HEK293 (cell line): Measurements from ENCODE around the gene GRK7.

Experiments
- CTCF ChIA-PET: fragments of 350-600 bp; formaldehyde crosslinking; extraction: SDS; loops from one replicate; lab custom pipeline; 2021; ENCODE audit warnings: antibody characterized with exemption; lab: Yijun Ruan, JAX
- POLR2A ChIA-PET: fragments of 300-600 bp; formaldehyde crosslinking; extraction: SDS; loops from one replicate; lab custom pipeline; 2020; ENCODE audit warnings: antibody characterized with exemption, inconsistent platforms; lab: Yijun Ruan, JAX
- H3K27ac ChIP-seq: fragments of 200-500 bp; sonication (Bioruptor generic); 2 replicates; pipeline ENCODE4 v1.5.1; 2014; ENCODE audit warnings: low read depth, low read length, control low read depth, inconsistent platforms; ENCODE audit errors: extremely low read depth
- H3K36me3 ChIP-seq, 2 experiments: fragments of 200-500 bp in 1 of 2; sonication (Bioruptor generic) in 1 of 2; 1 replicate in 1 of 2; 2 replicates in 1 of 2; pipeline ENCODE4 v1.5.1; 2014 to 2017; ENCODE audit warnings: inconsistent platforms in 2 of 2, low read length in 2 of 2; ENCODE audit not compliant: control insufficient read depth in 2 of 2, insufficient read depth in 1 of 2
- H3K4me1 ChIP-seq: fragments of 200-500 bp; sonication (Bioruptor generic); 2 replicates; pipeline ENCODE4 v1.5.1; 2014; ENCODE audit warnings: mild to moderate bottlenecking, low read length, inconsistent platforms; ENCODE audit not compliant: control insufficient read depth, insufficient read depth
- H3K4me3 ChIP-seq: 2 replicates; pipeline ENCODE4 v1.5.1; 2011; ENCODE audit warnings: low read depth, mild to moderate bottlenecking, control low read depth, low read length, moderate library complexity
- H3K9me3 ChIP-seq: fragments of 200-500 bp; sonication (Bioruptor generic); 2 replicates; pipeline ENCODE4 v1.5.1; 2014; ENCODE audit warnings: low read depth, low read length, inconsistent platforms; ENCODE audit not compliant: control insufficient read depth, insufficient read depth
- GLIS1 ChIP-seq: fragments of 450-650 bp; formaldehyde crosslinking; IDR thresholded peaks from 2 replicates; pipeline ENCODE4 v1.5.1; 2016; ENCODE audit warnings: missing biosample characterization, missing genetic modification characterization
- MEIS1 ChIP-seq: sonication (generic); formaldehyde crosslinking; IDR thresholded peaks from 2 replicates; pipeline ENCODE4 v1.8.1; 2022; ENCODE audit warnings: missing genetic modification reagents, mild to moderate bottlenecking, borderline replicate concordance
- MYNN ChIP-seq: fragments of 450-650 bp; formaldehyde crosslinking; IDR thresholded peaks from 2 replicates; pipeline ENCODE4 v1.5.1; 2016; ENCODE audit warnings: missing biosample characterization, missing genetic modification characterization, borderline replicate concordance
- ZBTB11 ChIP-seq: fragments of 450-650 bp; formaldehyde crosslinking; conservative IDR thresholded peaks from 2 replicates; pipeline ENCODE4 v1.5.1; 2016; ENCODE audit warnings: low read depth, missing biosample characterization, missing genetic modification characterization
- ZBTB26 ChIP-seq: fragments of 450-650 bp; formaldehyde crosslinking; optimal IDR thresholded peaks from 2 replicates; pipeline ENCODE3; 2016; ENCODE audit warnings: missing biosample characterization, mild to moderate bottlenecking, missing genetic modification characterization
- ZBTB48 ChIP-seq: fragments of 450-650 bp; formaldehyde crosslinking; IDR thresholded peaks from 2 replicates; pipeline ENCODE4 v1.5.1; 2016; ENCODE audit warnings: missing biosample characterization, missing genetic modification characterization
- ZNF175 ChIP-seq: fragments of 450-650 bp; formaldehyde crosslinking; IDR thresholded peaks from 2 replicates; pipeline ENCODE4 v1.5.1; 2016; ENCODE audit warnings: missing biosample characterization, missing genetic modification characterization
- ZNF19 ChIP-seq: fragments of 450-650 bp; formaldehyde crosslinking; IDR thresholded peaks from 2 replicates; pipeline ENCODE4; 2016; ENCODE audit warnings: missing biosample characterization, missing genetic modification characterization, low read depth
- ZNF404 ChIP-seq: fragments of 450-650 bp; formaldehyde crosslinking; IDR thresholded peaks from 2 replicates; pipeline ENCODE4 v1.5.1; 2017; ENCODE audit warnings: missing biosample characterization, missing genetic modification characterization
- ZNF416 ChIP-seq: fragments of 450-650 bp; formaldehyde crosslinking; IDR thresholded peaks from 2 replicates; pipeline ENCODE4 v1.5.1; 2016; ENCODE audit warnings: missing biosample characterization, missing genetic modification characterization
- ZNF707 ChIP-seq: fragments of 450-650 bp; formaldehyde crosslinking; IDR thresholded peaks from 2 replicates; pipeline ENCODE4 v1.5.1; 2016; ENCODE audit warnings: missing biosample characterization, missing genetic modification characterization
- ZNF785 ChIP-seq: fragments of 450-650 bp; formaldehyde crosslinking; IDR thresholded peaks from 2 replicates; pipeline ENCODE4 v1.5.1; 2016; ENCODE audit warnings: missing biosample characterization, missing genetic modification characterization
- ZNF837 ChIP-seq: fragments of 450-650 bp; formaldehyde crosslinking; IDR thresholded peaks from 2 replicates; pipeline ENCODE4 v1.5.1; 2016; ENCODE audit warnings: missing biosample characterization, missing genetic modification characterization
- ZSCAN30 ChIP-seq: fragments of 450-650 bp; IDR thresholded peaks from 2 replicates; pipeline ENCODE4 v1.5.1; 2018; ENCODE audit warnings: missing biosample characterization, mild to moderate bottlenecking, missing genetic modification characterization, moderate library complexity
- TF ChIP-seq, protein P1 (sequence below): fragments of 450-650 bp; formaldehyde crosslinking; IDR thresholded peaks from 2 replicates; pipeline ENCODE4 v1.5.1; 2016; ENCODE audit warnings: missing biosample characterization, missing genetic modification characterization
- TF ChIP-seq, protein P2 (sequence below): fragments of 450-650 bp; formaldehyde crosslinking; IDR thresholded peaks from 2 replicates; pipeline ENCODE4 v1.5.1; 2016; ENCODE audit warnings: missing biosample characterization, missing genetic modification characterization
- TF ChIP-seq, protein P3 (sequence below): fragments of 450-650 bp; formaldehyde crosslinking; IDR thresholded peaks from 2 replicates; pipeline ENCODE4 v1.5.1; 2017; ENCODE audit warnings: missing biosample characterization, missing genetic modification characterization
- TF ChIP-seq, protein P4 (sequence below): fragments of 450-650 bp; formaldehyde crosslinking; IDR thresholded peaks from 2 replicates; pipeline ENCODE4 v1.5.1; 2016; ENCODE audit warnings: missing biosample characterization, missing genetic modification characterization

The GRK7 gene

DNA sequence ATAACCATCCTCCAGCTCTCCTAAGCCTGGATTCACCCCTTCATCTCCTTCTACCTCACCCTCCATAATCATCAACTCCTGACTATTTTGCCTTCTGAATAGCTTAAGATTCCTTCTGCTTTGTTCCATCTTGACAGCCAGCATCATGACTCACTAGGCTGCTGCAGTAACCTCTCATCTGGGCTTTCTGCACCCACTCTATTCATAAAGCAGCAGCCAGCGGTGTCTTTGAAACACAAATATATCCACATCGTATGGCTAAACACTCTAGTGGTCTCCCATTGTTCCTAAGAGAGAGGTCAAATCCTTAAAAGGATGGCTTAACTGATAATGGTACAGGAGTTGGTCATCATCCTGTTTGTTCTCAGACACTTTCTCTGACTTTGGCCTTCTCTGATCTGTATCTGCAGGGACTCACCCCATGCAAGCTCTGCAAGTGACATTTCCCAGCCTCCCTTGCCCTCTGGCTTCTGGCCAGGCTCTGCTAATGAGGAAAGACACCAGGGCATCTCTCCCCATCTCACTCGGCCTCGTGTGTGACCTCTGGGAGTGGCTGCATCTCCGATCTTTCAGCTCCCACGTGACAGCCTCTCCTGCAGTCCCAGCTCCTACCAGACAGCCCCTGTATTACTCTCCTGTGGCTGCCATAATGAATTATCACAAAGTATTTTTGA is 6.2 kb downstream of the GRK7 start (continued):
- TF ChIP-seq ZBTB11 (tag by site-specific recombination) (no peak), ZNF707 (tag by site-specific recombination) (no peak), MYNN (no peak), ZBTB26 (tag by site-specific recombination) (no peak), GLIS1 (tag by site-specific recombination) (no peak)

- Histone ChIP-seq H3K4me1 (no peaks in the 10 kb centered on the region), H3K4me3 (no peak overlapping the region), H3K9me3 (no peaks in the 10 kb centered on the region), H3K36me3 (no peaks in the 10 kb centered on the region), H3K27ac (no peak overlapping the region)
- POLR2A ChIA-PET: no interaction called here
- CTCF ChIA-PET: interaction anchor here (0.6 kb wide), 1 partner anchor 143 kb away, joined by 4 read pairs; no protein-coding TSS in a partner anchor
- TF ChIP-seq, protein P1, sequence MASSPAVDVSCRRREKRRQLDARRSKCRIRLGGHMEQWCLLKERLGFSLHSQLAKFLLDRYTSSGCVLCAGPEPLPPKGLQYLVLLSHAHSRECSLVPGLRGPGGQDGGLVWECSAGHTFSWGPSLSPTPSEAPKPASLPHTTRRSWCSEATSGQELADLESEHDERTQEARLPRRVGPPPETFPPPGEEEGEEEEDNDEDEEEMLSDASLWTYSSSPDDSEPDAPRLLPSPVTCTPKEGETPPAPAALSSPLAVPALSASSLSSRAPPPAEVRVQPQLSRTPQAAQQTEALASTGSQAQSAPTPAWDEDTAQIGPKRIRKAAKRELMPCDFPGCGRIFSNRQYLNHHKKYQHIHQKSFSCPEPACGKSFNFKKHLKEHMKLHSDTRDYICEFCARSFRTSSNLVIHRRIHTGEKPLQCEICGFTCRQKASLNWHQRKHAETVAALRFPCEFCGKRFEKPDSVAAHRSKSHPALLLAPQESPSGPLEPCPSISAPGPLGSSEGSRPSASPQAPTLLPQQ (tag by site-specific recombination): no peak
- TF ChIP-seq ZNF175 (tag by site-specific recombination): no peak
- TF ChIP-seq MEIS1 (CRISPR knock-in tag): no peak
- no peak for TF ChIP-seq ZNF785 (tag by site-specific recombination)
- no peak for TF ChIP-seq ZNF416 (tag by site-specific recombination)
- no peak for TF ChIP-seq ZNF19 (tag by site-specific recombination)
- TF ChIP-seq, protein P2, sequence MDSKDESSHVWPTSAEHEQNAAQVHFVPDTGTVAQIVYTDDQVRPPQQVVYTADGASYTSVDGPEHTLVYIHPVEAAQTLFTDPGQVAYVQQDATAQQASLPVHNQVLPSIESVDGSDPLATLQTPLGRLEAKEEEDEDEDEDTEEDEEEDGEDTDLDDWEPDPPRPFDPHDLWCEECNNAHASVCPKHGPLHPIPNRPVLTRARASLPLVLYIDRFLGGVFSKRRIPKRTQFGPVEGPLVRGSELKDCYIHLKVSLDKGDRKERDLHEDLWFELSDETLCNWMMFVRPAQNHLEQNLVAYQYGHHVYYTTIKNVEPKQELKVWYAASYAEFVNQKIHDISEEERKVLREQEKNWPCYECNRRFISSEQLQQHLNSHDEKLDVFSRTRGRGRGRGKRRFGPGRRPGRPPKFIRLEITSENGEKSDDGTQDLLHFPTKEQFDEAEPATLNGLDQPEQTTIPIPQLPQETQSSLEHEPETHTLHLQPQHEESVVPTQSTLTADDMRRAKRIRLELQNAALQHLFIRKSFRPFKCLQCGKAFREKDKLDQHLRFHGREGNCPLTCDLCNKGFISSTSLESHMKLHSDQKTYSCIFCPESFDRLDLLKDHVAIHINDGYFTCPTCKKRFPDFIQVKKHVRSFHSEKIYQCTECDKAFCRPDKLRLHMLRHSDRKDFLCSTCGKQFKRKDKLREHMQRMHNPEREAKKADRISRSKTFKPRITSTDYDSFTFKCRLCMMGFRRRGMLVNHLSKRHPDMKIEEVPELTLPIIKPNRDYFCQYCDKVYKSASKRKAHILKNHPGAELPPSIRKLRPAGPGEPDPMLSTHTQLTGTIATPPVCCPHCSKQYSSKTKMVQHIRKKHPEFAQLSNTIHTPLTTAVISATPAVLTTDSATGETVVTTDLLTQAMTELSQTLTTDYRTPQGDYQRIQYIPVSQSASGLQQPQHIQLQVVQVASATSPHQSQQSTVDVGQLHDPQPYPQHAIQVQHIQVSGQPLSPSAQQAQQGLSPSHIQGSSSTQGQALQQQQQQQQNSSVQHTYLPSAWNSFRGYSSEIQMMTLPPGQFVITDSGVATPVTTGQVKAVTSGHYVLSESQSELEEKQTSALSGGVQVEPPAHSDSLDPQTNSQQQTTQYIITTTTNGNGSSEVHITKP (tag by site-specific recombination): no peak
- TF ChIP-seq, protein P3, sequence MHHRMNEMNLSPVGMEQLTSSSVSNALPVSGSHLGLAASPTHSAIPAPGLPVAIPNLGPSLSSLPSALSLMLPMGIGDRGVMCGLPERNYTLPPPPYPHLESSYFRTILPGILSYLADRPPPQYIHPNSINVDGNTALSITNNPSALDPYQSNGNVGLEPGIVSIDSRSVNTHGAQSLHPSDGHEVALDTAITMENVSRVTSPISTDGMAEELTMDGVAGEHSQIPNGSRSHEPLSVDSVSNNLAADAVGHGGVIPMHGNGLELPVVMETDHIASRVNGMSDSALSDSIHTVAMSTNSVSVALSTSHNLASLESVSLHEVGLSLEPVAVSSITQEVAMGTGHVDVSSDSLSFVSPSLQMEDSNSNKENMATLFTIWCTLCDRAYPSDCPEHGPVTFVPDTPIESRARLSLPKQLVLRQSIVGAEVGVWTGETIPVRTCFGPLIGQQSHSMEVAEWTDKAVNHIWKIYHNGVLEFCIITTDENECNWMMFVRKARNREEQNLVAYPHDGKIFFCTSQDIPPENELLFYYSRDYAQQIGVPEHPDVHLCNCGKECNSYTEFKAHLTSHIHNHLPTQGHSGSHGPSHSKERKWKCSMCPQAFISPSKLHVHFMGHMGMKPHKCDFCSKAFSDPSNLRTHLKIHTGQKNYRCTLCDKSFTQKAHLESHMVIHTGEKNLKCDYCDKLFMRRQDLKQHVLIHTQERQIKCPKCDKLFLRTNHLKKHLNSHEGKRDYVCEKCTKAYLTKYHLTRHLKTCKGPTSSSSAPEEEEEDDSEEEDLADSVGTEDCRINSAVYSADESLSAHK (tag by site-specific recombination): no peak
- TF ChIP-seq ZBTB48 (tag by site-specific recombination): no peak
- TF ChIP-seq ZNF707 (tag by site-specific recombination): no peak
- TF ChIP-seq ZNF837 (tag by site-specific recombination): no peak
- TF ChIP-seq, protein P4, sequence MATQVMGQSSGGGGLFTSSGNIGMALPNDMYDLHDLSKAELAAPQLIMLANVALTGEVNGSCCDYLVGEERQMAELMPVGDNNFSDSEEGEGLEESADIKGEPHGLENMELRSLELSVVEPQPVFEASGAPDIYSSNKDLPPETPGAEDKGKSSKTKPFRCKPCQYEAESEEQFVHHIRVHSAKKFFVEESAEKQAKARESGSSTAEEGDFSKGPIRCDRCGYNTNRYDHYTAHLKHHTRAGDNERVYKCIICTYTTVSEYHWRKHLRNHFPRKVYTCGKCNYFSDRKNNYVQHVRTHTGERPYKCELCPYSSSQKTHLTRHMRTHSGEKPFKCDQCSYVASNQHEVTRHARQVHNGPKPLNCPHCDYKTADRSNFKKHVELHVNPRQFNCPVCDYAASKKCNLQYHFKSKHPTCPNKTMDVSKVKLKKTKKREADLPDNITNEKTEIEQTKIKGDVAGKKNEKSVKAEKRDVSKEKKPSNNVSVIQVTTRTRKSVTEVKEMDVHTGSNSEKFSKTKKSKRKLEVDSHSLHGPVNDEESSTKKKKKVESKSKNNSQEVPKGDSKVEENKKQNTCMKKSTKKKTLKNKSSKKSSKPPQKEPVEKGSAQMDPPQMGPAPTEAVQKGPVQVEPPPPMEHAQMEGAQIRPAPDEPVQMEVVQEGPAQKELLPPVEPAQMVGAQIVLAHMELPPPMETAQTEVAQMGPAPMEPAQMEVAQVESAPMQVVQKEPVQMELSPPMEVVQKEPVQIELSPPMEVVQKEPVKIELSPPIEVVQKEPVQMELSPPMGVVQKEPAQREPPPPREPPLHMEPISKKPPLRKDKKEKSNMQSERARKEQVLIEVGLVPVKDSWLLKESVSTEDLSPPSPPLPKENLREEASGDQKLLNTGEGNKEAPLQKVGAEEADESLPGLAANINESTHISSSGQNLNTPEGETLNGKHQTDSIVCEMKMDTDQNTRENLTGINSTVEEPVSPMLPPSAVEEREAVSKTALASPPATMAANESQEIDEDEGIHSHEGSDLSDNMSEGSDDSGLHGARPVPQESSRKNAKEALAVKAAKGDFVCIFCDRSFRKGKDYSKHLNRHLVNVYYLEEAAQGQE: no peak
- TF ChIP-seq ZSCAN30: no peak
- no peak for TF ChIP-seq ZNF404 (tag by site-specific recombination)
- TF ChIP-seq, all 188 proteins: peak for 0
Measured at GRCh38 chr3:141773676-141774075, 10.5 kb downstream of the GRK7 start.
